GM11168 (cell line): ENCODE data around the gene MTFP1.
"Not testable (repeated sequence)": the region's sequence is repeated elsewhere in the genome, so short reads cannot be mapped to it uniquely, and the experiment has no call there.

Experiments used
- in situ Hi-C: fragments of 300-500 bp; cut with MboI; formaldehyde crosslinking; loops from one replicate; pipeline ENCODE4 v1.12.0; 2022; ENCODE audit warnings: low sequenced_read_pairs; ENCODE audit not compliant: unreplicated experiment

MTFP1 gene

DNA sequence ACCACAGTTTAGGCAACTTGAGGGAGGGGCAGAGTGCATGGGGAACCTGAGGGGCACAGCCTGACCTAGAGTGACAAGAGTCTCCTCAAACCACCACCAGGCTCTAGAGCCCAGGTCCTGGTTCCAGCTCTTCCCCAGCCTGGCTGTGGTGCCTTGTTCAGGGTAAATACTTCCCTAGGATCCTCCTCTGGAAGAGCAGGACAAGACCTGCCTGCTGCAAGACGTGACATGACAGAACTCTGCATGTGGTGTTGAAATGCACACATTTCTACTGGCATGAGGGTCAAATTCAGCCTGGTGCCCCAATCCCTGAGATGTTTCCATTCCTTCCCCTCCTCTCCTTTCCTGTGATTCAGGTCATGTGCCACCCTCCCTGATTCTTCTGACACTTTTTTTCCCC lies 25.4 kb upstream of the MTFP1 start:
- in situ Hi-C loops = no loop called here

DNA sequence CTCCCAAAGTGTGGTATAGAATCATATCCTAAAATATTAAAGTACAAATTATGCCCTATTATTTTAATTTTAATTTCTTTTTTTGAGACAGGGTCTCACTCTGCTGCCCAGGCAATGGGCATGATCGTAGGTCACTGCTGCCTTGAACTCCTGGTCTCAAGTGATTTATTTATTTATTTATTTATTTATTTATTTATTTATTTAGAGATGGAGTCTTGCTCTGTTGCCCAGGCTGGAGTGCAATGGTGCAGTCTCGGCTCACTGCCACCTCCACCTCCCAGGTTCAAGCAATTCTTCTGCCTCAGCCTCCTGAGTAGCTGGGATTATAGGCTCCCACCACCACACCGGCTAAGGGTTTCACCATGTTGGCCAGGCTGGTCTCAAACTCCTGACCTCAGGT lies 24.5 kb upstream of the MTFP1 start:
- in situ Hi-C loops = not testable (repeated sequence)

DNA sequence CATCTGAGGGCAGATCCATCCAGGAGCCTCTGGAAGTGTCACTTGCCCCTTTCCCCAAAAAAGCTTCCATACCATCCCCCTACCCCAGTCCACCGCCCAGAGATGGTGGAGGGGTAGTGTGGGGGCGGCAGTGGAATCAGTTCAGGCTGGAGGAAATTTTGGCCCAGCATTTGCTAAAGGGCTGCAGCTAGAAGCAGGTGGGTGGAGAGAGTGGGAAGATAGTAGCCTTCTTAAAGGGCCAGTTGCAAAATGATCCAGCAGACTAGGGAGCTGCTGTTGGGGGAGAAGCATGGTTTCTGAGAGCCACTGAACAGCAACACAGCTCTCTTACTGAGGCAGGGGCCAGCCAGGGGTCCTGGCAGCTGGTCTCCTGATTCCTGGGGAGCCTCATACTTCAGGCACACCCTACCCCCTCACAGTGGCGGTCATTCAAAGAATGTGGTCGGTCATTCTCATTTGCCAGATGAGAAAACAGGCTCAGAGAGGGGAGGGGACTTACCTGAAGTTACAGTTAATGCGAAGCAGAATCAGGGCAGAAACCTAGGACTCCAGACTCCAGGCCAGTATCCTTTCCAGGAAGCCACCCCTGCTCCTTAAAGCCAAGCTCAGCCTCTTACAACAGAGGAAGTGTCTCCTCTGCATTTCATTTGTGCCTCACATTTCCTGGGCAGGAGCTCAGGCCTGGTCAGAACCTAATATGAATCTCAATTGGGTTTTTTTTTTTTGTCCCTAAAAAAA lies 23.4 kb upstream of the MTFP1 start:
- in situ Hi-C loops = no loop called here

DNA sequence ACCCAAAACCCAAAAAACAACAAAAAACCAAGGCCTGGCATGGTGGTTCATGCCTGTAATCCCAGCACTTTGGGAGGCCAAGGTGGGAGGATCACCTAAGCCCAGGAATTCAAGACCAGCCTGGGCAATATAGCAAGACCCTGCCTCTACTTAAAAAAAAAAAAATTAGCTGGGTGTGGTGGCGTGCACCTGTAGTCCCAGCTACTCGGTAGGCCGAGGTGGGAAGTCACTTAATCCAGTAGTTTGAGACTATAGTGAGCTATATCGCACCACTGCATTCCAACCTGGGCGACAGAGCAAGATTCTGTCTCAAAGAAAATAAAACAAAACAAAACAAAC lies 22.8 kb upstream of the MTFP1 start:
- in situ Hi-C loops = not testable (repeated sequence)

DNA sequence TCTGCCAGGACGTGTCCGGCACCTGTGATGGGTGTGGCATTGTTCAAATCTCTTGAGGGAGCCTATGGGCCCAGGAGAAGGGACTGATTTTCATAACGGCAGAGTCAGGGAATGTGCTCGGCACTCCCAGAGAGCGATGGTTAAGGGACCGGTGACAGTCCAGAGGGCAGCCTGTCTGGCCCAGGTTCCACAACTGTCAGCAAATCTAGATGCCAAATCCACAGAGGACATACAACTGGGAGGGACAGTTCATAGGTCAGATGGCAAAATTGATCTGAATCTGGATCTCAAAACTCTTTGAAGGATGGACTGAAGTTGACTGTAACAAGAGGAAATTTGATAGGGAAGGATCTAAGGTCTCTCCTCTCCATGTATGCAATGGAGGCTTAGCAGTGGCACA lies 21.3 kb upstream of the MTFP1 start:
- in situ Hi-C loops = no loop called here

DNA sequence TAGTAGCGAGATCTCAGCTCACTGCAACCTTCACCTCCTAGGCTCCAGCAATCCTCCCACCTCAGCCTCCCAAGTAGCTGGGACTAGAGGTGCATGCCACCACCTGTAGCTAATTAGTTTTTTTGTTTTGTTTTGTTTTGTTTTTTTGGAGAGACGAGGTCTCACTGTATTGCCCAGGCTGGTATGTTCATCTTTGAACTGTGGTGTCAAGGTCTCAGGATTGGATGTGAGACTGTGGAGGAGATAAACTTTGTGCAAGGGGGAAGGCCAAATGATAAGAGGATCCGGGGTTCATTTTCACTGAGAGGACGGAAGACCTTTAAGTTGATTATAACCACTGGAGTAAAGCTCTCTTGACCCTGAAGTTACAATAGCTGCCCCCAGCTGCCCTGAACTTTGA lies 19.8 kb upstream of the MTFP1 start:
- in situ Hi-C loops = no loop called here

DNA sequence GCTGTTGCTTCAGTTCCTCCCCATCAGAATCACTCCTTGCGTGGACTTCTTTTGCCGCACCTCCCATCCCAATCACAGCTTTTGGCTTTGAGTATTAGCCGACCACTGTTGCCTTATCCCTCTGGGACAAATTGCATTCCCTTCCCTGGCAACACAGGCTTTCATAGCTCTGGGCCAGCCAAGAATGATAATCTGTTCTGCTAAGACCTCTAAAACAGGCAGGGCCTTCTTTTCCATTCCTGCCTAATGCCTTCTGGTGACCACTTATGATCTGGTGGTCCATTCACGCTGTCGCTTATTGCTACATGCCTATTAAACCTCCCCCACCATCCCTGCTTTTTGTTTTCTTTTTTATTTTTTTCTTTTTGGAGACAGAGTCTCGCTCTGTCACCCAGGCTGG lies 19.2 kb upstream of the MTFP1 start:
- in situ Hi-C loops = no loop called here

DNA sequence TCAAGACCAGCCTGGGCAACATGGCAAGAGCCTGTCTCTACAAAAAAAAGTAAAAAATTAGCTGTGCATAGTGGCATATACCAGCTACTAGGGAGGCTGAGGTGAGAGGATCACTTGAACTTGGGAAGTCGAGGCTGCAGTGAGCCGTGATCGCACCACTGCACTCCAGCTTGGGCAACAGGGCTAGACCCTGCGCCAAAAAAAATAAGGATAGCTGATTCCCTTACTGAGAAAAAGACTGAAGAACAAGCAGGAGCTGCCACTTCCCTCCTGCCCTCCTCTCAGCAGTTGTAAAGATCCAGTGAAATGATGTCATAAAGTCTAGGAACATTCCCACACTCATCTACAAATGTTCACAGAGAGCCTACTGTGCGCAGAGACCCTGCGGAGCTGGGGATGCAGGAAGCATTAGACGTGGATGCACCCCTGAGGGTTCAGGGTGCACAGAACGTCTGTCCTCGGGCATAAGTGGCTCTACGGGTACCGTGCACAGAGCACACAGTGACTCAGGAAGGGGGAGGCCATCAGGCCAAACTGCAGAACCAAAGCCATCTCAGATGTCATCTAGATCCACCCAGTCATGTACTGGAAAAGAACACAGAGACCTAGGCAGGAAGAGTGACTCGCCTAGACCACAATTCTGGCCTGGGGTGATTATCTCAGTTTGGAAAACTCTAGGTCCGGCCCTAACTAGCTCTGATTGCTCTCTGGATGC lies 17.0 kb upstream of the MTFP1 start:
- in situ Hi-C loops = no loop called here

DNA sequence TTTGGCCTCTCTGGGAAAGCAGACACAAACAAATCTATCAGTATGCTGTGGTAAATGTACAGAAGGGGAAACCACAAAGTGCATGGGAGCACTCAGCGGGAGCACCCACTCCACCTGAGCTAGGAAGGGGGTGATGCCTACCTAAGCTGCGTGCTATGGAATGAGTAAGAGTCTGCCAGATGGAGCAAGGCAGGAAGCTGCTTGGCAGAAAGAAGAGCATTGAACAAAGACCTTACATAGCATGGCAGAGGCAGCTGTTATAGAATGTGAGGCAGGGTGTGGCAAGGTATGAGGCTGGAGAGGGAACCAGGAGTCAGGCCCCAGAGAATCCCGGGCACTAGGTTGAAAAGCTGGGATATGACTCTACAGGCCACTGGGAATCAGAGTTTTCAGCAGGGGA lies 13.8 kb upstream of the MTFP1 start:
- in situ Hi-C loops = no loop called here

DNA sequence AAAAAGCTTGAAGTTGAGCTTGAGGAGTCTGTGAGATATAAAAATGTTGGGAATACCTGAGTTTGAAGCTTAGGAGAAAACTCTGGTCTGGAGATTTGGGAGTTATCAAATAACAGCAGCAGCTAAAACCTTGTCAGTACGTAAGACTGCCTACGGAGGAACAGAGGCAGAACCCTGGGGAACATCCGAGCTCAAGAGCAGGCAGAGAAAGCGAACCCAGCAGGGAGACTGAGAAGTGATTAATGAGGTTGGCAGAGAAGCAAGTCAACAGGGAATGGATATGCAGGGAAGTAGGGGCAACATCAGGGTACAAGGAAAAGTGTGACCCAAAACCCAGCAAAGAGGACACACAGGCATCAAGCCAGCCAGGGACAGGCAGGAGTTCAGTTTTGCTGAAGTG lies 12.6 kb upstream of the MTFP1 start:
- in situ Hi-C loops = no loop called here

DNA sequence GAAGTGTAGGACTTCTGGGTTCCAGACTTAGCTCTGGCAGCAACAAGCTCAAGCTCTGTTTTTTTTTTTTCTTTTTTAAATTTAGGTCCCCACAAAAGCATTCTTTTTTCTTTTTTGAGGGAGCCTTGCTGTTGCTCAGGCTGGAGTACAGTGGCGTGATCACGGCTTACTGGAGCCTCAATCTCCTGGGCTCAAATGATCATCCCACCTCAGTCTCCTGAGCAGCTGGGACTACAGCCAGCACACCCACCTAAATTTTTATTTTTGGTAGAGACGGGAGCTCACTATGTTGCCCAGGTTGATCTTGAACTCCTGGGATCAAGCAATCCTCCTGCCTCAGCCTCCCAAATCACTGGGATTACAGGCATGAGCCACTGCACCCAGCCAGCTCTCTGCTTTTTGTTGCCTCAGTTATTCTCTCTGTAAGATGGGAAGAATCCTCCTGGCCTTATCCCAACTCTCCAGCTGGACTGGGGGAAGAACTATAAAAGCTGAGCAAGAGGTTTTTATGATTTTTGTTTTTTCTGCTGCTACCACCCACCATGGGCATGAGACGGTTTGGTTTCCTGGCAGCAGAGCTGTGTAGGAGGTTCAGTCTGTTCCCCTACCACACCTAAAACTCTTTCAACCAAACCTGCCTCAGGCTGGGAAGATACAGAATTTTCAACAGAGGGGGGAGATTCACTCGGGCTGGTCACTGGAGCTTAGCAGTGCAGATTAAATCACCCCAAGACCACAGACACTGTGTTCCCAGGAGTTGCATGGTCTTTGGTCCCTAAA lies 11.6 kb upstream of the MTFP1 start:
- in situ Hi-C loops = no loop called here

DNA sequence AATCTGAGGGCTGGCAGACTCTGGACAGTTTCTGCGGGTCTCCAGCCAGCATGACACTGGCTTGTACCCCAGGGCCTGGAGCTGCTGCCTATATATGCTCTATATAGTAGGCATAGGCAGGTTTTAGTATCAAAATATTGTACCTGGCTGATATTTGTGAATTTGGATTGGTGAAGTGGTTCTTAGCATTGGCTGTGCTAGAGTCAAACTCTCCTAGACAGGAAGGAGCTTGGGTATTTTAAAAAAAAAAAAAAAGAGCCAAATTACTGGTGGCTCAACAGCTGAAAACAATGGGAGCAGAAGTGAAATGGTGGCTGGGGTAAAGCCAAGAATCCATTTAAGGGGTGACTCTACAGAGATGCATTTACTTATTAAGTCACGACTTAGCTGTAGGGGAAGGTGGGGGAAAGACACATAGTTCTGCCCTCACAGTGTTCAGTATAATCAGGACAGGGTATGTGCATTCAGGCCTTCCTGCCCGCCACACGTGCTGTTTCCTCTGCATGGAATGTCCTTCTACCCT lies 11.0 kb upstream of the MTFP1 start:
- in situ Hi-C loops = no loop called here

DNA sequence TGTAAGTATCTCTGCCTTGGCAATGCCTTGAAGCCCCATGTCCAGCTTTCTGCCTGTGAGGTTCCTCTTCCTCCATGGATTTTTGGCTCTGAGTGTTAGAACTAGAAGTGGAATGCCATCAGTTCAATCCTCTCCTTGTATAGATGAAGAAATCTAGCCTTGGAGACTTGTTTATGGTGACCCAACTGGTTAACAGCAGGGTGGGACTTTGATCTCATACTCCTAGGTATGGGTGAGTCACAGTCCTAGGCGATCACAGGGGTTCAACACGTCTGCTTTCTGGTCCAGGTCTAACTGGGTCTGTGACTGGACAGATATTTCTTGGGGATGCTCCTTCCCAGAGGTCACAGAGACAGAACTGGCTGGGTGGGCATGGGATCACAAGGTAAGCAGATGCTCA lies 9.2 kb upstream of the MTFP1 start:
- in situ Hi-C loops = no loop called here

DNA sequence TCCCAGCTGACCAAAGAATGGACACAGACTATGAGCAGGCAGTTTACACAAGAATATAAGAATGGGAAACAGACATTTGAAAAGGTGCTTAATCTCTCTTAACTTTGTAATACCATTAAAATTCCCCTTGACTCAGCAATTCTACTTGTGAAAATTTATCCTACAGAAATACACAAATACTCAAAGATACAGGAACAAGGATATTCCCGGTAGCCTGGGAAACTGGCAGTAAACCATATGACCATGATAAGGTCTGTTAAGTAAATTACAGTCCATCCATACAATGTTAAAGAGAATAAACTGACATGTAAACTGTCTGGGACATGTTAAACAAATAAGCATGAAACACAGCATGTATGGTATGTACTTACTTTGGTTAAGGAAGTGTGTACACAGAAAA lies 8.7 kb upstream of the MTFP1 start:
- in situ Hi-C loops = no loop called here

DNA sequence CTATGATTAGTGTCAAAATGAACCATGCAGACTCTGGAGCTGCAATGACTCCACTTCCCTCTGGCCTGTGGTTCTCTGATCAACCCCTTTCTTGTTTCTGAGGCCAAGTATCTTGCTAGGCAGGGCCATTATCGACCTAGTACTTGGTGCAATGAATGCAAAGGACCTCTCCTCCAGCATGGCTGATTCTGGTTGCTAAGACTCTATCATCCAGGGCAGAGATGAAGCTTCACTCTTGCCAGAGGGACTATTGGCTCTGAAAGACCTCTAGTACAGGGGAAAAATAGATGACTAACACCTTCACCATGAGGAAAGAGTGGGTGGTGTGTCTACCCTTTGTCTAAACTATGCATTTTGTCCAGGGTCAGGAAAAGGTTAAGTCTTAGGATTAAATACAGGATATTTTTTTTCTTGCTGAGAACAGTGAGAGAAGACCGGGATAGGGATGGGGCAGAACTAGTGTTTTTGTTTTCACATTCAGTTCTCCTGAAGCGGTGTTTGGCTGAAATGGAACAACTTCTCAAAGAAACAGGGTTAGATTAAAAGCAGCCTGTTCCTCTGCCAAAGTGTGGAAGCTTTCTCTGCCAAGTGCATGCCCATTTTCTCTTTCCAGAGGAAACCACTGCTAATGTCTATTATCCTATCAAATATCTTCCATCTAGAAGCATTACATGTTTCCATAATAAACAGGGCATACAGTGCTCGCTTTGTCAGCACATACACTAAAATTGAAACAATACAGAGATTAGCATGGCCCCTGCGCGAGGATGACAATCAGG lies 5.0 kb upstream of the MTFP1 start:
- in situ Hi-C loops = no loop called here

DNA sequence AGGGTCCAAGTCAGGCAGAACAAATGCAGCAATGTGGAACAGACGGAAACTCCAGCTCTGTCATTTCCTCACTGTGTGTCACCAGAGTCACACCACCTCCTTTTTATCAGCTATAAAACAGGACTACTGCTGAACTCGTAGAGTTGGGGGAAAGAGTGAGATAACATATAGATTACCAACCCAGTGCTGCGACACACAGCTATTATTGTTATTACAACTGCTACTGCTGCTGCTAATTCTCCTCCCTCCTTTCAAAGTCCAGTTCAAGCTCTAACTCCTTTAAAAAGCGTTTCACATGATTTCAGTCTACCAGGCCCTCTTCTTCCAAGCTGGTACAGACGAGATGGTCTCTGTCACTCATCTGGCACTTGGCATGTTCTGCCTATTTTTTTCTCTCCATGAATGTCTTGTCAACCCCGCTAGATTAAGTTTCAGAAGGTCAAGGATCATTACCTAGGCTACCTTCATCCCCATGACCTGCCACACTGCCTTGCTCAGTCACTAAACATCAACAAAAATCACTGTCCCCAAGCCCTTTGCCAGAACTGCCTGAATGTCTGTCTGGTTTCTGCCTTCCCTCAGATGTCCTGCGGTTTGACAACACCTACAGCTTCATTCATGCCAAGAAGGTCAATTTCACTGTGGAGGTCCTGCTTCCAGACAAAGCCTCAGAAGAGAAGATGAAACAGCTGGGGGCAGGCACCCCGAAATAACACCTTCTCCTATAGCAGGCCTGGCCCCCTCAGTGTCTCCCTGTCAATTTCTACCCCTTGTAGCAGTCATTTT lies 3.7 kb upstream of the MTFP1 start:
- in situ Hi-C loops = no loop called here

DNA sequence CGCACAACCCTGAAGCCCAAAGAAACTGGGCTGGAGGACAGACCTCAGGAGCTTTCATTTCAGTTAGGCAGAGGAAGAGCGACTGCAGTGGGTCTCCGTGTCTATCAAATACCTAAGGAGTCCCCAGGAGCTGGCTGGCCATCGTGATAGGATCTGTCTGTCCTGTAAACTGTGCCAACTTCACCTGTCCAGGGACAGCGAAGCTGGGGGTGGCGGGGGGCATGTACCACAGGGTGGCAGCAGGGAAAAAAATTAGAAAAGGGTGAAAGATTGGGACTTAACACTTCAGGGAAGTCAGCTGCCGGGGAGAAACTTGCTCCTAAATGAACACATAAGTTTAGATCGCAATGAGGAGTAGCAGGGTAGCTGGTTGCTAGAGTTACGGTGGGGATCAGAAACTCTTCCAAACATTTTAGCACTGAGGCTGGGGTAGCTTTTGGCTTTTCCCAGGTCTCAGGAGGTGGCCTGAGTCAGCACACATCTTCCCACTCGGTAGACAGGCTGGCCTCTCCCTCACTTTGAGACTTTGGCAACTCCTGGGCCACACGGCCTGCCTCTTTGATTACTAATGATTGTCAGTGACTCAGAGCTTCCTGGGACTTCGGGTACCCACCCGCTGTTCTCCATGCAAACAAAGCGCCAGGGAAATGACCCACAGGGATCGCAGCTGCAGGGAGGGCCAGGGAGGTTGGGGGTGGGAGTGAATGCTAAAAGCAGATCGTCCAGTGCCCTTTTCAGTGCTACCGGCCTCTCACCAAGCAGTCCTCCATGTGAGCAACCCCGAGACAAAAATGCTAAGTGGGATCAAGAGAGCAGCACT lies 2.9 kb upstream of the MTFP1 start:
- in situ Hi-C loops = no loop called here

DNA sequence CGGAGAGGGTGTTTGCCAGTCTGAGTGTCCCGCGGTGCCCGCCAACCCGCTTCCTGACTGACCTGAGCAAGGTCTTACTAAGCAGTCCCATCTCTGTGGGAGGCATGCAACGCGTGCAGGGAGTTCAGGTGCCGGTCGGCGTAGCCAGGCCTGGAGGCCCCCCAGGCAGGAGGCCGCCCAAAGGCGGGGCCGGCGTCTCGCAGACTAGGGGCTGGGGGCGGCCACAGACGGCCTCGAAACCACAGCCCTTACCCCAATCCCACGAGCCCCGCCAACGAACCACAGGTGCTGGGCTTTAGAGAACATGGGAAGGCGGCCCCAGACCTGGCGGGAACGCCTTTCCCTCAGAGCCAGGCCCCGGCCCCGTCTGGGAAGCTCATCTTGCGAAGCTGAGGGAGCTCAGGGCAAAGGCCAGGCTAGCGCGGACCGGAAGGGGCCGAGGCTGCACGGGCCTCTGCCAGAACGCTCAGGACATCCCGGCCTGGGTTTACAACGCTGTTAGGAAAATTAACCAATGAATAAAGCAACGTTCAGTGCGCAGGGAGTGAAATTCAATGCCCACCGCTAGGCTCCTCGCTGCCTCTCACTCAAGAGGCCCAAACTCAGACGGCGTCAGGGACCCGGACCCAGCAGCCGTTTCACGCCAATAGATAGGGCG lies 2.1 kb upstream of the MTFP1 start:
- in situ Hi-C loops = no loop called here
